HG02981 (cell line): ENCODE results near the gene MUSTN1.

Experiments used
- ATAC-seq: cut with Tn5 transposase; IDR thresholded peaks from one replicate; pipeline ENCODE4 v1.9.1; 2021; ENCODE audit warnings: mild to moderate bottlenecking, moderate library complexity; ENCODE audit not compliant: unreplicated experiment

The MUSTN1 gene

DNA sequence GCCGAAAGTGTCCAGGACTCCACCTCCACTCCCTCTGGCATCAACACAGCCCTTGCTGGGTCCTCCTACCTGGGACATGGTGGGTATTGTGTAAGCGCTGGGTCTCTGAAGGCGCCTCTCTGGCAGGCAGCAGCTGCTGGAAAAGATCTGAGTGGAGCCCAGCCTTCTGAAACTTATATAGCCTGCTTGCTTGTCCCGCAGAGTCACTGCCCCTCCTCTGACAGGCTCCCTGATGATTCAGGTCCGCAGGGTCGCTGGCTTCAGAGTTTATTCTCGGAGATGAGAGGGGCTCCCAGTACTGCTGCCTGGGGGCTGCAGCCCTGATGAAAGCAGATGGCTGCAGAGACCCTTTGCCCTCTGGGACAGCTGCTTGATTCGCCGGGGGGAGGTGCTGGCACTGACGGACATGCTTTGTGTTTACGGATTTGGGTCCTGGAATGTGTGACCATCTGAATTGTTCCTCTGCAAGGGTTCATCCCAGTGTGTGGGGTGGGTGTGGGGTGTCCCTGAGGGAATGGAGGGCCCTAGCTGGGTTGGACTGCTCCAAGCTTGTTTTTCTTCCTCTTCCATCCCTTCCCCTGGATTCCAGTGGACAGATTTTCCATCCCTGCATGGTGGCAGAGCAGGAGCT, at the start of gene MUSTN1:
Gene MUSTN1, minus strand, starts transcription at position 149 of the 631 bp plus-strand sequence. Its CDS starts 71 bp downstream, at position 78.
- ATAC-seq = no peak

- ATAC-seq = no peak
Observed at GRCh38 chr3:52882377-52882776, 47.6 kb upstream of the MUSTN1 start.

GRCh38 chr3:52881871-52882270, 47.1 kb upstream of the MUSTN1 start:
- ATAC-seq = no peak

- ATAC-seq = peak; percentile 63
Observed at GRCh38 chr3:52880474-52880873, 45.7 kb upstream of the MUSTN1 start.

GRCh38 chr3:52880047-52880446, 45.2 kb upstream of the MUSTN1 start:
- ATAC-seq = no peak

- no peak for ATAC-seq
Observed at GRCh38 chr3:52879581-52879980, 44.8 kb upstream of the MUSTN1 start.

DNA sequence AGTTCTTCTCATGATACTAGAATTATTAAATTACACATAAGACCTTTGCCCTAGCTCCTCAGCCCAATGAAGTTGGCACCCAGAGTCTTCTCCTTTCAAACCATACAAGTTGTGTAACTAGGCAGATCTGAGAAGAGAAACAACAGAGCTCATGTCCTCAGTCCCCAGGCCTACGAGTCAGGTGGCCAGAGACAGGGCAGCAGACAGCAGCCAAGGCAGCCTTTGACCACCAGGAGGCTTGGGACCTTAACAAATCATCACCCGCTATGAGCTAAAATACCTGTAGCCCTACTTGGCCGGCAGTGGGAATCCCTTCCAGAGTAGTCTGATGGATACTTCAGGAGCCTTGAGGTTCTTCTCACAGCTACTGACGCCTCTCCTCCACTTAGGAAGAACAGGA, 44.3 kb upstream of the MUSTN1 start:
- no peak for ATAC-seq

DNA sequence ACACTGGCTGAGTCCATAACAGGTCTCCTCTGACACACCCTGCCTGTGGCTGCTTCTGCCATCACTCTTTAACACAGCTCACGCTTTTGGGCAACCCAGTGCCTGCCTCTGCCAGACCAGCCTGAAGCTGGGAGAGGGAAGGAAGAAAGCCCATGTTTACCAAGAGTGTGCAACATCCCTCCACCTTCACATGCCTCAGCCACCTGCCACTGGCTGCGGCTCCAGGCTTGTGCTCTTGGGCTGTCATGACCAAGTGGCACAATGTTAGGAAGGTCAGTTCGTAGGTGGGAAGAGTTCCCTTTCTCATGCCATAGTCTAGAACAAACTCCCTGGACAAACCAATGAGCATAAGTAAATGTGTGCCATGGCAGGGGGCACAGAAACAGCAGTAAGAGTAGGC, 42.3 kb upstream of the MUSTN1 start:
- no peak for ATAC-seq

- no peak for ATAC-seq
Observed at GRCh38 chr3:52874864-52875587, 40.2 kb upstream of the MUSTN1 start.

GRCh38 chr3:52874160-52874701, 39.4 kb upstream of the MUSTN1 start:
- ATAC-seq = peak; percentile 59

DNA sequence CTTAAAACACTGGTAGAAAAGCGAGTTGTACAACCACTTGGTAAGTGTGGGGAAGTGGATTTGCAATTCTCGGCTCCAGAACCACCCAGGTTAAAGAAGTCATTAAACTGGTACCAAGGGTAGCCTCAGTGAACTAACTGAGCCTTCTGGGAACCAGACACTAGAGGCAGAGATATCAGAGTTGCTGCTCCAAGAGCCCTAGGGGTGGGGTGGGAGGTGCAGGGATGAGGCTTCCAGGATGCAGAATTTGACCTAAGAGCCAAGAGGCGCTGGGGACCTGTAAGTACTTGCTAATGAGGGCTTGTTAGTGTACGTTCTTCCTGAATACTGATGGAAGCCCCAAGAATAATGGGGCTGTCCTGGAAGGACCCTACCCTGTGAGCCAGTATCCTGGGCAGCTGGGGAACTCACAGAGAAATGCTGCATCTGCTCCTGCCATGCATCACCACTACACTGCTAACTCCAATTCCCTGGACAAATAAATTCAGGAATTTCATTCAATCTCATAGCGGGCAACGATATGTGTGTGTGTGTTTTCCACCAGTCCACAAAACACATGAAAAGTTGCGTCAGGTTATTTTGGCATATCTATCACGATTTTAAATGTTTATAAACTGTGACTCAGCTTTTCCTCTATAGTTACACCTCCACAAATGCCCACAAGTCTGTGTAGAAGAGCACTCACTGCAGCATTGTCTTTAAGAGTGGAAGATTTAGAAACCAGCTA, 38.8 kb upstream of the MUSTN1 start:
- ATAC-seq = peak; percentile 10

GRCh38 chr3:52872245-52872644, 37.4 kb upstream of the MUSTN1 start:
- no peak for ATAC-seq

GRCh38 chr3:52871761-52872160, 36.9 kb upstream of the MUSTN1 start:
- no peak for ATAC-seq

DNA sequence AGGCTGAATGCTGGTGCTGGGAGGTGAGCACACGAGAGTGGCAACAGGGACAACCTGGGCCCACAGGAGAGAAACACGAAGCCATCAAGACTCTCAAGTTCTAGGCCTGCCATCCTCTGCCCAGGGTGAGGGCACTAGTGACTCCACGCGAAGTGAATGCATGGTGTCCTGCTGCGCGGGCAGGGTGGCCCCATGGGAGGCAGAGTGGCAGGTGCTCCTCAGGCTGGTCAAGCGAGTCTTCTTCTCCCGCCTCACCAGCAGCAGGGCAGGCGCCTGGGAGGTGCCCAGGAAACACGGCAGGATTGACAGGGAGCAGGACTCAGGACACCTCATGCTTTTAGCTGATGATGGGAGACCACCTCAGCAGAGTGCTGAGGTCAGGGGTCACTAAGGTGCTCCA, 35.7 kb upstream of the MUSTN1 start:
- no peak for ATAC-seq

DNA sequence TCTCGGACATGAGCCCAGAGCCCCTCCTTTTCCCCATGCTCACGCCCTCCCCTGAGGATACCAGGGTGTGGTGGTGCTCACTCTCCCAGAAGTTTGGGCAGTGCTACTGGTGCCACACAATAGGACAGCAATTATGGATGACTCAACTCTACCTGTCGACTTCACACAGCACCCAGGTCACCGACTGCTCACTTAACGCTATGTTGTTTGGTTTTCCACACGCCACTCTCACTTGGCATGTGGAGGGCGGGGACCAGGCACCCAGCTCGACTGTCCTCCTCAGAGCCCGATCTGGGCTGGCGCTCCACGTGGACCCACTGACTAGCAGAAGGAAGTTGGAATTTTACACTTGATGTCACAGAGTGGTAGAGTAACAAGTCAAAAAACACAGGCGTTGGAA, 31.6 kb upstream of the MUSTN1 start:
- ATAC-seq = no peak

DNA sequence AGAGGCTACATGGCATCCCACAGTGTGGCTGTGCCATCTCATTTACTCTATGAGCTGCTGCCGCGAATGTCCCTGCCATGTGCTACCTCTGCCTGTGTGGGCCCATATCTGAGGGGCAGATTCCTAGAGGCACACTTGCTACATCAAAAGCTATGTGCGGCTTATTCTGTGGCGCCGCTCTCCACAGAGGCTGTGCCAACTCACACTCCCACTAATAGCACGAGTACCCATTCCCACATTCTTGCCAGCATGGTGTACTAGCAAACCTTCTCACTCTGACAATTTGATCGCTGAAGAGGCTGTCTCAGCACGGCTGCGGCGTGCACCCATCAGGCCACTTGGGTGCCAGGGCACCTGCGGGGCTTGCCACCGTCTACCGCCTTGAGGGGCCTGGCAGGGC, 31.2 kb upstream of the MUSTN1 start:
- no peak for ATAC-seq

- no peak for ATAC-seq
Observed at GRCh38 chr3:52860424-52860768, 25.6 kb upstream of the MUSTN1 start.

DNA sequence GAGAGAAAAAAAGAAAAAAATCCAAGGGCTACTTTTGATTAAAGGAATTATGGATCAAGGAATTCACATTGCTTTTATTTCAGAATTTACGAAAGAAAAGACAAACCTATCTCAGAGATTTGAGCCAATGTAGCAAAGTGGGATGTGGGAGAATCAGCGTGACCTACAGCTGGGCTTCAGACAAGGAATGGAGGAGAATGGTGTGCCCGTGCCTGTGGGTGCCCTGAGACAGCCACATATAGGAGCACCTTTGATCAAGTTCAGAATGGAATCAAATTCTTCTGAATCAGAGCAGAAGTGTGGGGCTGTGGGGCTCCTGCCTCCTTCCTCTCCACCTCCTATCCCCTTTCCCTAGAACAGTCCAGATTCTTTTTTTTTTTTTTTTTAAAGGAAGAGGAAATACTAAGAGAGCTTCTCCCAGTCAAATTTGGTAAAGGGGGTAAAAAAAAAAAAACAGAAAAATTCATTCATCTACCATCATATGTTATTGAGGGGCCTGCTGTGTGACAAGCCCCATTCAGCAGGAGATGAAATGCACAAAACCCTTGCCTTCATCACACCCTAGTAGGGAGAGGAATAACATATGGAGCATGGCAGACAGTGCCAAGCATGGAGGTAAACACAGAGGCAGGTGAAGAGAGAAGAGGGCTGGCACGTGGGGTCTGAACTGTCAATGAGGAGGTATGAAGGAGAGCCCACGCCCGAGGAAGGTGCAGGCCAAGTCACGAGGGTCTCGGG, 25.0 kb upstream of the MUSTN1 start:
- ATAC-seq = no peak

GRCh38 chr3:52857864-52858263, 23.0 kb upstream of the MUSTN1 start:
- no peak for ATAC-seq

GRCh38 chr3:52857133-52857532, 22.3 kb upstream of the MUSTN1 start:
- ATAC-seq = no peak

GRCh38 chr3:52856666-52857065, 21.8 kb upstream of the MUSTN1 start:
- ATAC-seq = no peak
